ENCODE data around the gene ZYX. TPM values are rescaled to one million over a fixed set of nuclear protein-coding genes. Genes with fewer than 3 reads are reported as not detected.
A peak's percentile ranks its signal among the peaks of the same experiment; 100 is the strongest.

The ZYX gene
- total RNA-seq, 2 donors from 2014 or later = 55.8 to 256 TPM

DNA sequence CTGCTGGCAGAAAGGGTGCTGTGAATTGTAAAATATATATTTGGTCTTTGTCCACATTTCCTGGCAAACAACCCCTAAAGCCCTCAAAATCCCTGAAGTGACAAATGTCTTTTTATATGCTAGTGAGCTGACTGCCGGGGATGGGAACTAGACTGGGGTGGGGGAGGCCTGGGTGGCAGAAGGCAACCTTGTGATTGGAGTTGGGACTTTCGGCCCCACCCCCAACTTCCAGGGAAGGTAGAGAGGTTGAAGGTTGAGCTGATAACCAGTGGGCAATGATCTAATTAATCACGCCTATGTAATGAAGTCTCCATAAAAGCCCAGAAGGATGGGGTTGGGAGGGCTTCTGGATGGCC is 24.8 kb downstream of the ZYX start:
- intact Hi-C loops (cut with DNase I) = loop anchor here (5.0 kb wide), 1 partner anchor 119 kb away; the partner anchor contains the start of gene CASP2
- no peak for DNase-seq (ENCODE audit: low spot score)

DNA sequence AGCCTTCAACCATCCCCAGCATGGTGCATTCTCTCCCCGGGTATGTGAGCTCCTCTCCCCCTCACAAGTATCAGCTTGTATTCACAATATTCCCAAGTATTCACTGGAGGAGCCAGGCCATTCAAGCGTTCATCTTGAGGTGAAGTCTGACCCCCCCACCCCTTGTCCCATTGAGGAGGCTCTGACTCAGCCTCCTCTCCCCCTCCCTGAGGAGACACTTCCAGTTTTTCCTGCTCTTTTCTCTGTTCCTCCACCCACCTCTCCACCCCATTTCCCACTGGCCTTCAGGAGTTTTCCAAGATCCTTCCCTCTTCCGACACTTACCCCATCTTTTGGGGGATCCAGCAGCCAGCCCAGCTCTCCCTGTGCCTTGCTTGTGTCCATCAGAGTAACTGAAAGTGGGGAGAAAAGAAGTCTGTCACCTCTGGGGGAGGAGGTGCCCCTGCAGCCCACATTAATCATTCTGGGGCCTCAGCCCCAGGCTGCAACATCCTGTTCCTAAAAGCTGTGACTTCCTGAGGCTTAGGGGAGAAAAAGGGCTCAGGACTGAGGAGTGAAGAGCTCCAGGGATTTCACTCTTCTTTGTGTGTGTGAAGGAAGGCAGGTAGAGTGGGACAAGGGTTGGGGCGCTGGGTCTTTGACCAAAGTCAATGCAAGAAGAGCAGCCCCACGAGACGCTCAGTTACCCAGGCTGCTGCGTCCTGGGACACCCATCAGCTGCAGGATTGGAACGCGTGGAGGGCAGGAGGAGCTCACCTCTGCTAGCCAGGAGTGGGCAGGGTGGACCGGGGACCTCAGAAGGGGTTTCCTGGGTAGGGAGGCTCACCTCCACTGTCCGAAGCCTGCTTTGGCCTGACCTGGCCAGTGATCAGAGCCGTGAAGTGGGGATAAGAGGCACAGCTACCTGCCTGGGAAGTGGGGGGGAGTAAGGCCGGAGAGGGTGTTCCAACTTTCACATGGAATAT is 26.4 kb downstream of the ZYX start:
- no peaks in the 10 kb centered on the region for H3K4me1 ChIP-seq (replicated peaks)
- intact Hi-C loops (cut with DNase I) = loop anchor here (5.0 kb wide), 1 partner anchor 120 kb away; the partner anchor contains the start of gene CASP2
- H3K27ac ChIP-seq = no peak overlapping the region
- DNase-seq (ENCODE audit: low spot score) = no peak
- no peaks in the 10 kb centered on the region for H3K27me3 ChIP-seq (replicated peaks; ENCODE audit: insufficient read depth)
- peak overlapping the region; percentile 53 for H3K4me3 ChIP-seq
- H3K9me3 ChIP-seq = no peaks in the 10 kb centered on the region
- no peaks in the 10 kb centered on the region for H3K36me3 ChIP-seq
- TF ChIP-seq, protein P1, sequence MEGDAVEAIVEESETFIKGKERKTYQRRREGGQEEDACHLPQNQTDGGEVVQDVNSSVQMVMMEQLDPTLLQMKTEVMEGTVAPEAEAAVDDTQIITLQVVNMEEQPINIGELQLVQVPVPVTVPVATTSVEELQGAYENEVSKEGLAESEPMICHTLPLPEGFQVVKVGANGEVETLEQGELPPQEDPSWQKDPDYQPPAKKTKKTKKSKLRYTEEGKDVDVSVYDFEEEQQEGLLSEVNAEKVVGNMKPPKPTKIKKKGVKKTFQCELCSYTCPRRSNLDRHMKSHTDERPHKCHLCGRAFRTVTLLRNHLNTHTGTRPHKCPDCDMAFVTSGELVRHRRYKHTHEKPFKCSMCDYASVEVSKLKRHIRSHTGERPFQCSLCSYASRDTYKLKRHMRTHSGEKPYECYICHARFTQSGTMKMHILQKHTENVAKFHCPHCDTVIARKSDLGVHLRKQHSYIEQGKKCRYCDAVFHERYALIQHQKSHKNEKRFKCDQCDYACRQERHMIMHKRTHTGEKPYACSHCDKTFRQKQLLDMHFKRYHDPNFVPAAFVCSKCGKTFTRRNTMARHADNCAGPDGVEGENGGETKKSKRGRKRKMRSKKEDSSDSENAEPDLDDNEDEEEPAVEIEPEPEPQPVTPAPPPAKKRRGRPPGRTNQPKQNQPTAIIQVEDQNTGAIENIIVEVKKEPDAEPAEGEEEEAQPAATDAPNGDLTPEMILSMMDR (IDR thresholded peaks at IDR 0.05) = no peak
- TF ChIP-seq POLR2A (IDR thresholded peaks at IDR 0.05) (no peak), POLR2AphosphoS5 (IDR thresholded peaks at IDR 0.05) (no peak)
- WGBS = 37% methylated on average over 13 of the region's 13 CpGs

More for the DNA sequence above, 24.8 kb downstream of the ZYX start:
- no peak overlapping the region for H3K4me3 ChIP-seq
- TF ChIP-seq POLR2A (IDR thresholded peaks at IDR 0.05) (no peak), POLR2AphosphoS5 (IDR thresholded peaks at IDR 0.05) (no peak)
- TF ChIP-seq, protein P1 (IDR thresholded peaks at IDR 0.05) = no peak
- H3K36me3 ChIP-seq = no peaks in the 10 kb centered on the region
- no peaks in the 10 kb centered on the region for H3K9me3 ChIP-seq
- H3K27ac ChIP-seq = no peak overlapping the region
- WGBS = 79% methylated on average over 3 of the region's 3 CpGs
- no peaks in the 10 kb centered on the region for H3K27me3 ChIP-seq (replicated peaks; ENCODE audit: insufficient read depth)
- H3K4me1 ChIP-seq (replicated peaks) = no peaks in the 10 kb centered on the region

DNA sequence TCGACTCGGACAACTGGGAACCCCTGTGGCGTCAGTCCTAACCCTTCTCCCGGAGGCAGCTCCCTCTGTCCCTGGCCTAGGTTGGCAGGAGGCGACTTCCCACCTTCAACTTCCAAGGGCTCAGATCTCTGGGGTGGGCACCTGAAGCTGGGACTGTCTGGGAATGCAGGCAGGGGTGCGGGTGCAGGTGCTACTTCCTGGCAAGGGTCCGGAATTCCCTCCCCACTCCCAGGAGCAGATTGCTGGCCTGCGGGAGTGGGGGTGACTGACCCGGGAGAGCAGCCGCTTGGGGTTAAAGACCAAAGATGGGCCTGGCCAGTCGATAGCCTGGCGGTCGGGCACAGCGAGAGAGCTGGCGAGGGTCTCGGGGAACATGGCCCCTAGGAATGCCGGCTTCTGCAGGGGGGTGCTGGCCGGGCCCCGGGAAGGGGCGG is 27.1 kb downstream of the ZYX start:
- Histone ChIP-seq H3K27me3 (replicated peaks; ENCODE audit: insufficient read depth) (no peaks in the 10 kb centered on the region), H3K4me1 (replicated peaks) (no peaks in the 10 kb centered on the region), H3K36me3 (no peaks in the 10 kb centered on the region), H3K27ac (peak overlapping the region; percentile 52 to 58), H3K4me3 (peak overlapping the region; percentile 53), H3K9me3 (no peaks in the 10 kb centered on the region)
- 36% methylated on average over 13 of the region's 20 CpGs for WGBS
- DNase-seq (ENCODE audit: low spot score) = no peak
- TF ChIP-seq POLR2A (IDR thresholded peaks at IDR 0.05) (no peak), POLR2AphosphoS5 (IDR thresholded peaks at IDR 0.05) (no peak)
- intact Hi-C loops (cut with DNase I) = loop anchor here (5.0 kb wide), 1 partner anchor 121 kb away; the partner anchor contains the start of gene CASP2

DNA sequence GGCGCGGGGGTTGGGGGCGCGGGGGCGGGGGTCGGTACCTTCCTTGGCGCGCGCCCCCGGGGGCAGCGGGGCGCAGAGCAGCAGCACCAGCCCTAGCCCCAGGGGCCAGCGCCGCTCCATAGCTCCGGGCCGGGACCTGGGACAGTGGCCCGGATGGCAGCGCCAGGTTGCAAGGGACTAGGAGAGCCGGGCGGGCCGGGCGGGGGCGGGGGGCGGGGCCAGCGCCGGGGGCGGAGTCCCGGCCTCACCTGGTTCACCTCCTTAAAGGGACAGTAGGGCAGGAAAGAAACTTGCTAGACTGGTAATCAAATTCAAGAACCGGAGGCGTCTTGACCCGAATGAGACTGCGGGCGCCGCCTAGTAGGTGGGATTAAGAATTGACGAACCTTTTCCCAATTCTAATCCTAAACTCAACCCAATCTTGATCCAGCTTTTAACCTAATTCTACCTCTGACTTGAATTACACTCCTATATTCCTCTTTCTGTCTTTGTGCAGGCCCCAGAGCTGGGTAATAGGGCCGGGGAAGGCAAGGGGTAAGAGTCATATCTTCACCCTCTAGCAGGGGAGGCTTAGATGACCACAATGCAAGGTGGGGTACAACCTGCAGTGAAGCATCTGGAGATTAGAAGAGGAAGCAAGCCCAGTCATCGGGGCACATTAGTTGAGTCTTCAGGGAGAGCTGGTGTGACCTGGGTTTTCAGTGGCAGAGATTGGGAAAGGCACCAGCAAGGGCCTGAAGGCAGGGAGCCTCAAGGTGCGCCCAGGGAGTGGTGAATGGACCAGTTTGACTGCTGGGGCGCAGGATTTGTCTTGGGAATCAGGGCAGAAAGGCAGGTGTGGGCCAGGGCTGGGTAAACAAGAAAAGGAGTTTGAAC is 27.8 kb downstream of the ZYX start, which contains the start of gene EPHA1:
Gene EPHA1 (minus strand): TSS at position 171 of the 876 bp plus-strand sequence. CDS start 51 bp downstream, at position 120.
- Histone ChIP-seq H3K36me3 (no peaks in the 10 kb centered on the region), H3K27ac (peak within 1 kb of the TSS; percentile 52 to 58), H3K27me3 (replicated peaks; ENCODE audit: insufficient read depth) (no peaks in the 10 kb centered on the region), H3K4me1 (replicated peaks) (no peaks in the 10 kb centered on the region), H3K9me3 (no peaks in the 10 kb centered on the region), H3K4me3 (peak within 1 kb of the TSS; percentile 53)
- intact Hi-C loops (cut with DNase I) = loop anchor here (5.0 kb wide), 1 partner anchor 122 kb away; the partner anchor contains the start of gene CASP2
- 11% methylated on average over 39 of the region's 39 CpGs for WGBS
- peak; percentile 77 for DNase-seq (ENCODE audit: low spot score)
- TF ChIP-seq POLR2A (IDR thresholded peaks at IDR 0.05) (no peak), POLR2AphosphoS5 (IDR thresholded peaks at IDR 0.05) (peak; percentile 75)
- TF ChIP-seq, protein P1 (IDR thresholded peaks at IDR 0.05) = peak in 3 of 4 experiments; percentile 47 to 60 (median 59)
